NCI-H2196 (cell line): ENCODE results near the gene P4HB.
A peak's percentile ranks its signal among the peaks of the same experiment; 100 is the strongest.
"Not testable (repeated sequence)": the region's sequence is repeated elsewhere in the genome, so short reads cannot be mapped to it uniquely, and the experiment has no call there.

Experiments used
- DNase-seq: peaks from one replicate; lab custom pipeline; 2025; ENCODE audit not compliant: unreplicated experiment; lab: John Stamatoyannopoulos, UW

P4HB gene

GRCh38 chr17:81846743-81847689 lies 13.3 kb downstream of the P4HB start:
- DNase-seq: no peak

GRCh38 chr17:81845881-81846742 lies 14.2 kb downstream of the P4HB start:
- no peak for DNase-seq

GRCh38 chr17:81845361-81845760 lies 15.0 kb downstream of the P4HB start:
- DNase-seq: no peak

GRCh38 chr17:81844887-81845286 lies 15.4 kb downstream of the P4HB start:
- no peak for DNase-seq

- DNase-seq: no peak
Measured at GRCh38 chr17:81844327-81844851, 15.9 kb downstream of the P4HB start.

GRCh38 chr17:81843713-81844326 lies 16.5 kb downstream of the P4HB start:
- no peak for DNase-seq

GRCh38 chr17:81842725-81843504 lies 17.4 kb downstream of the P4HB start:
- DNase-seq: no peak

- no peak for DNase-seq
Measured at GRCh38 chr17:81842378-81842724, 18.0 kb downstream of the P4HB start.

- DNase-seq: no peak
Measured at GRCh38 chr17:81841866-81842265, 18.5 kb downstream of the P4HB start.

- DNase-seq: no peak
Measured at GRCh38 chr17:81840826-81841778, 19.2 kb downstream of the P4HB start.

- DNase-seq: not testable (repeated sequence)
Measured at GRCh38 chr17:81840059-81840458, 20.3 kb downstream of the P4HB start.

- no peak for DNase-seq
Measured at GRCh38 chr17:81839301-81839700, 21.0 kb downstream of the P4HB start.

GRCh38 chr17:81838753-81839255 lies 21.5 kb downstream of the P4HB start:
- no peak for DNase-seq

- no peak for DNase-seq
Measured at GRCh38 chr17:81837641-81838040, 22.7 kb downstream of the P4HB start.

GRCh38 chr17:81834831-81835267 lies 25.5 kb downstream of the P4HB start, which contains the start of gene PPP1R27:
PPP1R27 (minus strand) TSS chr17:81835050; CDS start chr17:81834953, 97 bp downstream.
- DNase-seq: no peak

- DNase-seq: no peak
Measured at GRCh38 chr17:81833921-81834830, 26.2 kb downstream of the P4HB start.

- peak; percentile 100 for DNase-seq
Measured at GRCh38 chr17:81833160-81833920, 27.0 kb downstream of the P4HB start, which contains the start of gene MCRIP1. MCRIP1 (minus strand) TSS chr17:81833291; CDS start chr17:81824506, 8,785 bp downstream.
